Spleen (tissue), 11 donors: Measurements from ENCODE around the gene SLC24A3. TPM values are rescaled to one million over a fixed set of nuclear protein-coding genes. Genes with fewer than 3 reads are reported as not detected.

Source experiments
- DNase-seq: peaks from one replicate; pipeline ENCODE4 v3.0.0-alpha.2; 2020
- H3K27ac ChIP-seq, 8 donors: fragments of 200-600 bp; sonication (generic) in 7 of 8; 1 replicate in 4 of 8; 2 replicates in 4 of 8; pipeline versions ENCODE4 v1.5.0 to v1.8.0; 2016 to 2021; ENCODE audit warnings: inconsistent platforms in 4 of 8, mild to moderate bottlenecking in 4 of 8, moderate library complexity in 1 of 8
- H3K27me3 ChIP-seq, 7 donors: fragments of 200-600 bp; sonication (generic) in 6 of 7; replicated peaks in 1 of 7; 1 replicate in 4 of 7; 2 replicates in 3 of 7; pipeline versions ENCODE4 v1.5.0 to v1.8.0; 2016 to 2021; ENCODE audit warnings: inconsistent platforms in 3 of 7, mild to moderate bottlenecking in 1 of 7
- H3K36me3 ChIP-seq, 6 donors: fragments of 200-600 bp; sonication (generic) in 5 of 6; 1 replicate in 4 of 6; 2 replicates in 2 of 6; pipeline versions ENCODE4 v1.5.0 to v1.8.0; 2016 to 2021; ENCODE audit warnings: inconsistent platforms in 2 of 6
- H3K4me1 ChIP-seq, 6 donors: fragments of 200-600 bp; sonication (generic) in 5 of 6; 1 replicate in 3 of 6; 2 replicates in 3 of 6; pipeline versions ENCODE4 v1.5.0 to v1.8.0; 2016 to 2021; ENCODE audit warnings: inconsistent platforms in 3 of 6
- H3K4me3 ChIP-seq, 8 donors: fragments of 200-600 bp; sonication (generic) in 7 of 8; 1 replicate in 4 of 8; 2 replicates in 4 of 8; pipeline versions ENCODE4 v1.5.0 to v1.8.0; 2016 to 2021; ENCODE audit warnings: inconsistent platforms in 4 of 8, mild to moderate bottlenecking in 4 of 8, moderate library complexity in 2 of 8
- H3K9me3 ChIP-seq, 8 donors: fragments of 200-600 bp; sonication (generic) in 7 of 8; 1 replicate in 4 of 8; 2 replicates in 4 of 8; pipeline versions ENCODE4 v1.5.0 to v1.8.0; 2016 to 2021; ENCODE audit warnings: inconsistent platforms in 4 of 8
- CTCF ChIP-seq, 11 experiments: fragments of 200-600 bp in 7 of 11; fragments of 450-650 bp in 4 of 11; sonication (generic) in 4 of 11; IDR thresholded peaks in 8 of 11; conservative IDR thresholded peaks in 3 of 11; 1 replicate in 7 of 11; 2 replicates in 4 of 11; pipeline versions ENCODE4 v1.4.0 to v1.8.0; 2016 to 2021; ENCODE audit warnings: antibody characterized with exemption in 11 of 11, inconsistent platforms in 4 of 11, mild to moderate bottlenecking in 1 of 11
- POLR2A ChIP-seq, 3 donors: fragments of 450-650 bp; IDR thresholded peaks; one replicate each; pipeline ENCODE4 v1.5.1; 2017; ENCODE audit warnings: antibody characterized with exemption in 3 of 3, mild to moderate bottlenecking in 1 of 3
- POLR2AphosphoS5 ChIP-seq, 3 donors: sonication (generic); formaldehyde crosslinking; IDR thresholded peaks; one replicate each; pipeline ENCODE4 v1.5.1; 2017; ENCODE audit warnings: antibody characterized with exemption in 3 of 3
- WGBS, 5 donors: extraction: QIAGEN DNeasy Blood & Tissue Kit in 3 of 5; methylation state at CpG; one replicate each; pipeline versions ENCODE4 v1.1.5 to v1.1.7; 2013 to 2018; 5-methylcytosine and 5-hydroxymethylcytosine counted together
- intact Hi-C: fragments of 100-400 bp; cut with DNase I; formaldehyde crosslinking; loops from one replicate; pipeline ENCODE4 v1.15.0; 2023; ENCODE audit warnings: low total_unique reads
- polyA plus RNA-seq, 3 donors: library from polyadenylated mRNA; stranded (reverse); fragments of 200-250 nt; gene quantifications; one replicate each; pipeline ENCODE4 v1.2.1, GENCODE V29; 2013
- total RNA-seq, 7 donors: library from RNA; depleted of rRNA in 3 of 7; stranded (reverse); fragments of >200 nt in 3 of 7; fragmentation: NEBNext Ultra II Directional in 4 of 7; extraction: Animal tissue kit (Norgen Biotek cat#: 25700) in 4 of 7; gene quantifications; one replicate each; pipeline versions ENCODE4 v1.1.0 to v1.2.1, GENCODE V29; 2016 to 2021
- donor health status: healthy with polysubstance abuse.
- donor health status: DM: no; HTN: no; CAD: no; lungs with moderate emphysema.
- donor health status: DM: no; HTN: no; CAD: no.
- donor health status: Bipolar disorder and iron deficiency.
- donor health status: healthy.
- donor health status: DM: no; HTN: no; CAD: no.
- donor health status: DM: yes; HTN: yes; CAD: no.

The SLC24A3 gene
- total and polyA plus RNA-seq, 10 donors, result 0.37 to 3.9 (median 2.6) TPM

- no peak overlapping the region for H3K27ac ChIP-seq
- no peak for DNase-seq
- TF ChIP-seq CTCF (IDR thresholded peaks at IDR 0.05 in 8 of 11, conservative IDR thresholded peaks at IDR 0.05 in 3 of 11) (no peak), POLR2AphosphoS5 (IDR thresholded peaks at IDR 0.05) (no peak), POLR2A (IDR thresholded peaks at IDR 0.05) (no peak)
- no peaks in the 10 kb centered on the region for H3K36me3 ChIP-seq
- intact Hi-C loops, result no loop called here
- no peaks in the 10 kb centered on the region for H3K27me3 ChIP-seq
- no peaks in the 10 kb centered on the region for H3K9me3 ChIP-seq
- H3K4me1 ChIP-seq, result peaks cover 0 to 17% (median 4%) of the 10 kb centered on the region in 6 donors
- H3K4me3 ChIP-seq, result no peak overlapping the region
- 89 to 94% (median 93%) methylated on average over 7 of the region's 7 CpGs for WGBS, 5 donors
Observed at GRCh38 chr20:19264191-19264590, 51.7 kb downstream of the SLC24A3 start.

- intact Hi-C loops, result no loop called here
- DNase-seq, result no peak
- TF ChIP-seq POLR2AphosphoS5 (IDR thresholded peaks at IDR 0.05), result no peak
- no peak for TF ChIP-seq CTCF (IDR thresholded peaks at IDR 0.05 in 8 of 11, conservative IDR thresholded peaks at IDR 0.05 in 3 of 11)
- TF ChIP-seq POLR2A (IDR thresholded peaks at IDR 0.05), result no peak
- 86 to 91% (median 90%) methylated on average over 3 of the region's 3 CpGs for WGBS, 5 donors
- Histone ChIP-seq H3K9me3 (no peaks in the 10 kb centered on the region), H3K4me1 (peaks cover 0 to 11% (median 4%) of the 10 kb centered on the region in 6 donors), H3K36me3 (no peaks in the 10 kb centered on the region), H3K27ac (no peak overlapping the region), H3K4me3 (no peak overlapping the region), H3K27me3 (no peaks in the 10 kb centered on the region)
Observed at GRCh38 chr20:19265646-19266374, 53.4 kb downstream of the SLC24A3 start.

- H3K4me1 ChIP-seq, result peaks cover 0 to 3% (median under 1%) of the 10 kb centered on the region in 6 donors
- no peak for DNase-seq
- TF ChIP-seq CTCF (IDR thresholded peaks at IDR 0.05 in 8 of 11, conservative IDR thresholded peaks at IDR 0.05 in 3 of 11) (no peak), POLR2A (IDR thresholded peaks at IDR 0.05) (no peak), POLR2AphosphoS5 (IDR thresholded peaks at IDR 0.05) (no peak)
- 84 to 97% (median 91%) methylated on average over 2 of the region's 2 CpGs for WGBS, 5 donors
- no peaks in the 10 kb centered on the region for H3K36me3 ChIP-seq
- intact Hi-C loops, result no loop called here
- peaks cover 0 to 4% (median 0%) of the 10 kb centered on the region in 7 donors for H3K27me3 ChIP-seq
- no peaks in the 10 kb centered on the region for H3K9me3 ChIP-seq
- no peak overlapping the region for H3K27ac ChIP-seq
- H3K4me3 ChIP-seq, result no peak overlapping the region
Observed at GRCh38 chr20:19268426-19268825, 56.0 kb downstream of the SLC24A3 start.

- Histone ChIP-seq H3K27ac (no peak overlapping the region), H3K27me3 (peaks cover 0 to 4% (median 0%) of the 10 kb centered on the region in 7 donors), H3K4me1 (peaks cover 0 to 8% (median 0%) of the 10 kb centered on the region in 6 donors), H3K4me3 (no peak overlapping the region), H3K36me3 (no peaks in the 10 kb centered on the region), H3K9me3 (no peaks in the 10 kb centered on the region)
- TF ChIP-seq POLR2A (IDR thresholded peaks at IDR 0.05) (no peak), POLR2AphosphoS5 (IDR thresholded peaks at IDR 0.05) (no peak), CTCF (IDR thresholded peaks at IDR 0.05 in 8 of 11, conservative IDR thresholded peaks at IDR 0.05 in 3 of 11) (no peak)
- intact Hi-C loops, result no loop called here
- 76 to 86% (median 84%) methylated on average over 8 of the region's 8 CpGs for WGBS, 5 donors
- no peak for DNase-seq
Observed at GRCh38 chr20:19269737-19270340, 57.4 kb downstream of the SLC24A3 start.
